Loucy (cell line): ENCODE results near the gene MAN2A1.

ENCODE experiments used
- EZH2phosphoT487 ChIP-seq: fragments of 200-600 bp; IDR thresholded peaks from 2 replicates; pipeline ENCODE4 v1.6.1; 2018; ENCODE audit warnings: antibody characterized with exemption, mild to moderate bottlenecking, moderate library complexity, borderline replicate concordance
- TF ChIP-seq, protein P1 (sequence below): fragments of 200-600 bp; sonication (generic); conservative IDR thresholded peaks from 2 replicates; pipeline ENCODE4 v1.5.1; 2014; ENCODE audit warnings: mild to moderate bottlenecking, antibody characterized with exemption, low read length

DNA sequence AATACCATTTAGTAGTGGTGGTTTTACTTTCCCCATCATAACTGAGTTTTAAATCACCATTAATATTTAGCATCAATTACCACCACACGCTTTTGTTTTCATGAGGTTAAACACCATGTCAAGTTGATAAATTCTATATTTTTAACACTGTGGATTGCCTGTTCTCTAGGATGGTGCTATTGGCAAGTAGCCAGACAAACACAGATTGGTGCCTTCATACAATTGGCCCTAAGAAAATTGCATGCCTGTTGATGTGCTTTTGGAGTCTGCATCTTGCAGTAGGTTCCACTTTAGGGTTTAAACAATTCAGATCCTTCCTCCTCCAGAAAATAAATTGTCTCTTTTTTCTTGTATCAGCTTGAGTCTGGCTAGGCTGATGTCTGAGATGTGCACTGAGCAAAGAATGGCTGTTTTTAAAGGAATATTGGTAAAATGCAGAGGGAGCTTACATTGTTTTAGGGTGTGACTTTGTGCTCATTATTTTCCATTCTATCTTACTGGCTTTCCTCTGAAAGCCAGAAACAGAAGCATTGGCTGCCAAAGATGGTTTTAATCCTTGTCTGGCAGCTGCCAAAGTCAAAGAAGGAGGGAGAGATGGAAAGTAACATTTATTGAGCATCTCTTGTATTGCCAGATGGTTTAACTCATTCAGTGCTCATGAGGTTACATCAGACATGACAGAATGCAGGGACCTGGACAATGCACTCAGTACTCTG lies 19.6 kb upstream of the MAN2A1 start:
- TF ChIP-seq, protein P1, sequence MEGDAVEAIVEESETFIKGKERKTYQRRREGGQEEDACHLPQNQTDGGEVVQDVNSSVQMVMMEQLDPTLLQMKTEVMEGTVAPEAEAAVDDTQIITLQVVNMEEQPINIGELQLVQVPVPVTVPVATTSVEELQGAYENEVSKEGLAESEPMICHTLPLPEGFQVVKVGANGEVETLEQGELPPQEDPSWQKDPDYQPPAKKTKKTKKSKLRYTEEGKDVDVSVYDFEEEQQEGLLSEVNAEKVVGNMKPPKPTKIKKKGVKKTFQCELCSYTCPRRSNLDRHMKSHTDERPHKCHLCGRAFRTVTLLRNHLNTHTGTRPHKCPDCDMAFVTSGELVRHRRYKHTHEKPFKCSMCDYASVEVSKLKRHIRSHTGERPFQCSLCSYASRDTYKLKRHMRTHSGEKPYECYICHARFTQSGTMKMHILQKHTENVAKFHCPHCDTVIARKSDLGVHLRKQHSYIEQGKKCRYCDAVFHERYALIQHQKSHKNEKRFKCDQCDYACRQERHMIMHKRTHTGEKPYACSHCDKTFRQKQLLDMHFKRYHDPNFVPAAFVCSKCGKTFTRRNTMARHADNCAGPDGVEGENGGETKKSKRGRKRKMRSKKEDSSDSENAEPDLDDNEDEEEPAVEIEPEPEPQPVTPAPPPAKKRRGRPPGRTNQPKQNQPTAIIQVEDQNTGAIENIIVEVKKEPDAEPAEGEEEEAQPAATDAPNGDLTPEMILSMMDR = no peak
- TF ChIP-seq EZH2phosphoT487 = no peak
